GM19351 (cell line): ENCODE data around the gene PCDH20.
"Not testable (repeated sequence)": the region's sequence is repeated elsewhere in the genome, so short reads cannot be mapped to it uniquely, and the experiment has no call there.

Source experiments
- ATAC-seq: cut with Tn5 transposase; IDR thresholded peaks from one replicate; pipeline ENCODE4 v1.9.1; 2021; ENCODE audit warnings: mild to moderate bottlenecking, moderate library complexity; ENCODE audit not compliant: unreplicated experiment

PCDH20 gene

GRCh38 chr13:61415749-61416148 lies at the start of gene PCDH20:
Gene PCDH20, minus strand, starts transcription at chr13:61415849. Its CDS starts 691 bp downstream, at chr13:61415158.
- ATAC-seq, result no peak

- ATAC-seq, result no peak
These were observed 47.4 kb upstream of the PCDH20 start for GRCh38 chr13:61463024-61463423.

GRCh38 chr13:61453121-61453520 lies 37.5 kb upstream of the PCDH20 start:
- no peak for ATAC-seq

- no peak for ATAC-seq
These were observed 16.4 kb upstream of the PCDH20 start for GRCh38 chr13:61432029-61432428.

GRCh38 chr13:61423915-61424314 lies 8.3 kb upstream of the PCDH20 start:
- no peak for ATAC-seq

GRCh38 chr13:61417086-61417570 lies 1.5 kb upstream of the PCDH20 start:
- ATAC-seq, result no peak

GRCh38 chr13:61415058-61415721 lies 459 bp downstream of the PCDH20 start:
- no peak for ATAC-seq

GRCh38 chr13:61414686-61415057 lies 977 bp downstream of the PCDH20 start:
- no peak for ATAC-seq

- ATAC-seq, result no peak
These were observed 1.8 kb downstream of the PCDH20 start for GRCh38 chr13:61413572-61414535.

GRCh38 chr13:61410669-61411297 lies 4.9 kb downstream of the PCDH20 start:
- no peak for ATAC-seq

- no peak for ATAC-seq
These were observed 5.4 kb downstream of the PCDH20 start for GRCh38 chr13:61410266-61410665.

GRCh38 chr13:61408571-61408970 lies 7.1 kb downstream of the PCDH20 start:
- ATAC-seq, result no peak

GRCh38 chr13:61406275-61406674 lies 9.4 kb downstream of the PCDH20 start:
- ATAC-seq, result no peak

- ATAC-seq, result no peak
These were observed 19.5 kb downstream of the PCDH20 start for GRCh38 chr13:61396121-61396520.

- ATAC-seq, result no peak
These were observed 24.2 kb downstream of the PCDH20 start for GRCh38 chr13:61391426-61391825.

- ATAC-seq, result no peak
These were observed 28.0 kb downstream of the PCDH20 start for GRCh38 chr13:61387694-61388093.

GRCh38 chr13:61383111-61383510 lies 32.5 kb downstream of the PCDH20 start:
- ATAC-seq, result no peak

GRCh38 chr13:61370520-61370919 lies 45.1 kb downstream of the PCDH20 start:
- no peak for ATAC-seq

GRCh38 chr13:61364690-61365089 lies 51.0 kb downstream of the PCDH20 start:
- not testable (repeated sequence) for ATAC-seq

- ATAC-seq, result no peak
These were observed 53.1 kb downstream of the PCDH20 start for GRCh38 chr13:61362522-61362921.
